HepG2 (cell line): ENCODE data around the gene PRKAG3. TPM values are rescaled to one million over a fixed set of nuclear protein-coding genes. Genes with fewer than 3 reads are reported as not detected.

ENCODE experiments used
- CSRNP2 ChIP-seq: sonication (generic); formaldehyde crosslinking; conservative IDR thresholded peaks from 2 replicates; pipeline ENCODE4 v1.8.0; 2022; ENCODE audit warnings: low read depth, missing genetic modification reagents
- DDIT3 ChIP-seq: sonication (generic); formaldehyde crosslinking; IDR thresholded peaks from 2 replicates; pipeline ENCODE4 v1.4.0; 2020; ENCODE audit warnings: mild to moderate bottlenecking, missing genetic modification reagents
- GTF3A ChIP-seq: sonication (generic); formaldehyde crosslinking; conservative IDR thresholded peaks from 2 replicates; pipeline ENCODE4 v1.4.0; 2020; ENCODE audit warnings: mild to moderate bottlenecking, missing genetic modification reagents
- KLF9 ChIP-seq: IDR thresholded peaks from 2 replicates; pipeline ENCODE4 v1.6.1; 2016; ENCODE audit warnings: low read depth
- MED13 ChIP-seq: sonication (generic); formaldehyde crosslinking; IDR thresholded peaks from 2 replicates; pipeline ENCODE4 v1.5.0; 2020; ENCODE audit warnings: missing genetic modification reagents
- MEF2D ChIP-seq: sonication (generic); formaldehyde crosslinking; IDR thresholded peaks from 2 replicates; pipeline ENCODE4 v1.5.1; 2020; ENCODE audit warnings: mild to moderate bottlenecking, missing genetic modification reagents
- MLX ChIP-seq: IDR thresholded peaks from 2 replicates; pipeline ENCODE4 v1.6.1; 2016
- NFKBIZ ChIP-seq: IDR thresholded peaks from 2 replicates; pipeline ENCODE4 v1.6.1; 2018; ENCODE audit warnings: missing genetic modification reagents, missing compliant biosample characterization
- SALL2 ChIP-seq: sonication (generic); formaldehyde crosslinking; IDR thresholded peaks from 2 replicates; pipeline ENCODE4 v1.8.1; 2023; ENCODE audit warnings: mild to moderate bottlenecking, missing genetic modification reagents, inconsistent platforms
- SKI ChIP-seq: fragments of 450-650 bp; IDR thresholded peaks from one replicate; pipeline ENCODE4 v1.6.1; 2018; ENCODE audit warnings: mild to moderate bottlenecking; ENCODE audit not compliant: partially characterized antibody
- SNAI1 ChIP-seq: sonication (generic); formaldehyde crosslinking; IDR thresholded peaks from 2 replicates; pipeline ENCODE4 v1.5.0; 2020; ENCODE audit warnings: mild to moderate bottlenecking, missing genetic modification reagents, borderline replicate concordance
- SRY ChIP-seq: sonication (generic); formaldehyde crosslinking; IDR thresholded peaks from 2 replicates; pipeline ENCODE4 v1.8.0; 2022; ENCODE audit warnings: mild to moderate bottlenecking, missing genetic modification reagents
- TCF12 ChIP-seq, 2 experiments: fragments of 450-650 bp in 1 of 2; sonication (generic) in 1 of 2; formaldehyde crosslinking in 1 of 2; IDR thresholded peaks; 2 replicates each; pipeline versions ENCODE4 v1.6.1 to v1.8.0; 2017 to 2022; ENCODE audit warnings: antibody characterized with exemption in 1 of 2, mild to moderate bottlenecking in 1 of 2, missing genetic modification reagents in 1 of 2, moderate library complexity in 1 of 2
- TEAD2 ChIP-seq: sonication (generic); formaldehyde crosslinking; IDR thresholded peaks from 2 replicates; pipeline ENCODE4 v1.9.0; 2021; ENCODE audit warnings: missing genetic modification reagents
- U2AF1 ChIP-seq: fragments of 200-400 bp; formaldehyde crosslinking; optimal IDR thresholded peaks from 2 replicates; pipeline ENCODE3; 2017; ENCODE audit warnings: mild to moderate bottlenecking, low read depth, low read length
- YY1 ChIP-seq: IDR thresholded peaks from 2 replicates; pipeline ENCODE4 v1.6.1; 2011; ENCODE audit warnings: low read length, low read depth, moderate library complexity, mild to moderate bottlenecking; ENCODE audit not compliant: insufficient read depth, insufficient replicate concordance
- ZNF263 ChIP-seq: sonication (generic); formaldehyde crosslinking; IDR thresholded peaks from 2 replicates; pipeline ENCODE4 v1.4.0; 2020; ENCODE audit warnings: missing genetic modification reagents
- ZNF276 ChIP-seq: sonication (generic); formaldehyde crosslinking; IDR thresholded peaks from 2 replicates; pipeline ENCODE4 v1.4.0; 2020; ENCODE audit warnings: mild to moderate bottlenecking, low read depth, missing genetic modification reagents
- ZNF501 ChIP-seq: sonication (generic); formaldehyde crosslinking; IDR thresholded peaks from 2 replicates; pipeline ENCODE4 v1.5.1; 2020; ENCODE audit warnings: mild to moderate bottlenecking, moderate library complexity, missing genetic modification reagents
- ZNF543 ChIP-seq: sonication (generic); formaldehyde crosslinking; IDR thresholded peaks from 2 replicates; pipeline ENCODE4 v1.4.0; 2020; ENCODE audit warnings: mild to moderate bottlenecking, missing genetic modification reagents
- ZNF747 ChIP-seq: sonication (generic); formaldehyde crosslinking; IDR thresholded peaks from 2 replicates; pipeline ENCODE4 v1.8.1; 2023; ENCODE audit warnings: missing genetic modification reagents, mild to moderate bottlenecking, borderline replicate concordance
- polyA plus RNA-seq, 8 experiments: library from polyadenylated mRNA; depleted of rRNA in 3 of 8; stranded (reverse) in 7 of 8; unstranded in 1 of 8; fragments of >200 nt; fragmentation: Illumina TruSeq in 4 of 8; extraction: Trizol in 4 of 8; gene quantifications; 2 replicates each; pipeline versions ENCODE4 v1.2.1 to v1.2.3, GENCODE V29; 2011 to 2016; ENCODE audit warnings: low read depth in 4 of 8, missing spikeins in 1 of 8, mixed read lengths in 1 of 8; ENCODE audit not compliant: insufficient read depth in 1 of 8
- total RNA-seq, 5 experiments: library from RNA; depleted of rRNA; stranded (reverse); fragments of >200 nt; fragmentation: Illumina TruSeq; extraction: Trizol; gene quantifications; 2 replicates each; pipeline ENCODE4 v1.2.3, GENCODE V29; 2016; ENCODE audit warnings: low read depth in 1 of 5
- TF ChIP-seq, protein P1 (sequence below): sonication (generic); formaldehyde crosslinking; IDR thresholded peaks from 2 replicates; pipeline ENCODE4 v1.5.0; 2020; ENCODE audit warnings: missing genetic modification reagents

PRKAG3 gene
- total and polyA plus RNA-seq, 2 of the 13 experiments (the other 11 are each of a cell fraction or from before 2014, with no cell fraction given), result not detected

DNA sequence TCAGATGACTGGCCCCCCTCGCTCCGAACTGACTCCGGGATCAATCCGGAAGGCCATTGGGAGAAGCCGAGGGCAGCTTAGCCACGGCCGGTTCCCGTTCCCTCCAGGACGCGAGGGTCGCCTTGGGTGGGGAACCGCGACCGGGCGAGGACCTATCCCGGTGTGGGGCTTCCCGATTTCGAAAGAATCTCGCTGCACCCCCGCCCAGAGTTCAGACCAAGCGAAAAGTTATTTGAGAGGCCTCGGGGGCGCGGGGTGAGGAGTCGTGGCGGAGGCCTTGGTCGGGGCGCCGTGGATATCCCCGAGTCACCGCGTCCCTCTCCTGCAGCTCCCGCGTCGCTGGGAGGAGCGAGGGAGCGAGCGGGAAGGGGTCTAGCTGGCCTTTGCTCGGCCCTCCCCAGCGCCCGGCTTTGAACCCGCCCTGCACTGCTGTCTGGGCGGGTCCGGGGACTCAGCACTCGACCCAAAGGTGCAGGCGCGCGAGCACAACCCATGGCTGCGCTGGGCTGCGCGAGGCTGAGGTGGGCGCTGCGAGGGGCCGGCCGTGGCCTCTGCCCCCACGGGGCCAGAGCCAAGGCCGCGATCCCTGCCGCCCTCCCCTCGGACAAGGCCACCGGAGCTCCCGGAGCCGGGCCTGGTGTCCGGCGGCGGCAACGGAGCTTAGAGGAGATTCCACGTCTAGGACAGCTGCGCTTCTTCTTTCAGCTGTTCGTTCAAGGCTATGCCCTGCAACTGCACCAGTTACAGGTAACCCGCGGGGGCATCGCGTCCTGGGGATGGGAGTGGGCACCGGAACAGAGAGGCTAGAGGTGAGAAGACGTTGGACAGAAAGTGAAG is 49.7 kb downstream of the PRKAG3 start, which contains the start of gene CYP27A1 (continued):
- peak; percentile 99 for TF ChIP-seq ZNF543 (CRISPR knock-in tag)
- peak; percentile 99 for TF ChIP-seq SALL2 (CRISPR knock-in tag)
- TF ChIP-seq DDIT3 (CRISPR knock-in tag), result no peak; the same call in 1 of the 2 replicates
- TF ChIP-seq ZNF501 (CRISPR knock-in tag), result peak; percentile 88
- TF ChIP-seq GTF3A (CRISPR knock-in tag), result 0 out of 2 replicates have a peak, but pooled peaks have one; percentile 76
- peak; percentile 77; the same call in 1 of the 2 replicates for TF ChIP-seq KLF9 (CRISPR knock-in tag)
- TF ChIP-seq ZNF263 (CRISPR knock-in tag), result peak; percentile 90
- TF ChIP-seq SKI, result peak; percentile 90
- peak; percentile 99 for TF ChIP-seq ZNF747 (CRISPR knock-in tag)
- no peak for TF ChIP-seq CSRNP2 (CRISPR knock-in tag)
- peak; percentile 91 for TF ChIP-seq SRY (CRISPR knock-in tag)
- peak; percentile 31; the same call in 1 of the 2 replicates for TF ChIP-seq SNAI1 (CRISPR knock-in tag)
- TF ChIP-seq, protein P1, sequence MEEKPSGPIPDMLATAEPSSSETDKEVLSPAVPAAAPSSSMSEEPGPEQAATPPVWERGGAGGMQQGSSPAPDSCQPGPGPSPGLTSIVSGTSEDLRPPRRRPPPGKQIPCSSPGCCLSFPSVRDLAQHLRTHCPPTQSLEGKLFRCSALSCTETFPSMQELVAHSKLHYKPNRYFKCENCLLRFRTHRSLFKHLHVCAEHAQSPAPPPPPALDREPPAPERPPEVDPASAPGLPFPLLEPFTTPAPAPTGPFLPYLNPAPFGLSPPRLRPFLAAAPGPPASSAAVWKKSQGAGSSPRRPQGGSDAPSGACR (CRISPR knock-in tag), result peak; percentile 88
- TF ChIP-seq TEAD2 (CRISPR knock-in tag), result 0 out of 2 replicates have a peak, but pooled peaks have one; percentile 30
- TF ChIP-seq YY1, result peak; percentile 81
- no peak for TF ChIP-seq MLX (CRISPR knock-in tag)
- no peak for TF ChIP-seq TCF12 (IDR thresholded peaks at IDR 0.05)
- TF ChIP-seq TCF12 (CRISPR knock-in tag; IDR thresholded peaks at IDR 0.05), result peak; percentile 62; the same call in 1 of the 2 replicates
- TF ChIP-seq ZNF276 (CRISPR knock-in tag), result 0 out of 2 replicates have a peak, but pooled peaks have one; percentile 55
- no peak for TF ChIP-seq U2AF1
- TF ChIP-seq MEF2D (CRISPR knock-in tag), result peak; percentile 77
- TF ChIP-seq NFKBIZ (CRISPR knock-in tag), result no peak; the same call in 1 of the 2 replicates
- TF ChIP-seq MED13 (CRISPR knock-in tag), result peak; percentile 86
